GM19239 (cell line): ENCODE data around the gene HERPUD2.
"Not testable (repeated sequence)": the region's sequence is repeated elsewhere in the genome, so short reads cannot be mapped to it uniquely, and the experiment has no call there.

Experiments used
- DNase-seq: peaks from one replicate; pipeline ENCODE4 v3.0.0; 2011; ENCODE audit warnings: low spot score; ENCODE audit not compliant: insufficient read length
- FAIRE-seq: peaks from 2 replicates; lab custom pipeline; 2011; peaks lifted over from hg19 to GRCh38; lab: Jason Lieb, UNC

The HERPUD2 gene

GRCh38 chr7:35690614-35691013 is 4.3 kb downstream of the HERPUD2 start:
- FAIRE-seq, result peak; percentile 31
- DNase-seq, result not testable (repeated sequence)

GRCh38 chr7:35685781-35686180 is 9.2 kb downstream of the HERPUD2 start:
- DNase-seq, result no peak
- no peak for FAIRE-seq

GRCh38 chr7:35681231-35682029 is 13.5 kb downstream of the HERPUD2 start:
- FAIRE-seq, result peak; percentile 71
- DNase-seq, result no peak

GRCh38 chr7:35680403-35681013 is 14.4 kb downstream of the HERPUD2 start:
- DNase-seq (no peak), FAIRE-seq (peak; percentile 66)

GRCh38 chr7:35677582-35678356 is 17.2 kb downstream of the HERPUD2 start:
- peak; percentile 53 for FAIRE-seq
- DNase-seq, result no peak

GRCh38 chr7:35676211-35676610 is 18.7 kb downstream of the HERPUD2 start:
- peak; percentile 57 for FAIRE-seq
- DNase-seq, result no peak

- no peak for DNase-seq
- FAIRE-seq, result no peak
These were observed 23.9 kb downstream of the HERPUD2 start for GRCh38 chr7:35670856-35671569.

GRCh38 chr7:35660411-35660810 is 34.5 kb downstream of the HERPUD2 start:
- DNase-seq, result not testable (repeated sequence)

GRCh38 chr7:35658606-35659201 is 36.2 kb downstream of the HERPUD2 start:
- DNase-seq (no peak), FAIRE-seq (peak; percentile 33)

More at GRCh38 chr7:35660411-35660810, 34.5 kb downstream of the HERPUD2 start:
- not testable (repeated sequence) for FAIRE-seq

- no peak for DNase-seq
- peak; percentile 11 for FAIRE-seq
These were observed 37.8 kb downstream of the HERPUD2 start for GRCh38 chr7:35657125-35657524.

- not testable (repeated sequence) for DNase-seq, FAIRE-seq
These were observed 40.4 kb downstream of the HERPUD2 start for GRCh38 chr7:35654558-35654957.

GRCh38 chr7:35652124-35652523 is 42.8 kb downstream of the HERPUD2 start:
- FAIRE-seq (peak; percentile 14), DNase-seq (no peak)

GRCh38 chr7:35650751-35651150 is 44.2 kb downstream of the HERPUD2 start:
- no peak for DNase-seq
- no peak for FAIRE-seq

- DNase-seq (no peak), FAIRE-seq (no peak)
These were observed 45.2 kb downstream of the HERPUD2 start for GRCh38 chr7:35649711-35650110.

- FAIRE-seq, result no peak
- no peak for DNase-seq
These were observed 46.6 kb downstream of the HERPUD2 start for GRCh38 chr7:35648367-35648766.

- DNase-seq (no peak), FAIRE-seq (peak; percentile 83)
These were observed 47.8 kb downstream of the HERPUD2 start for GRCh38 chr7:35647171-35647574.

GRCh38 chr7:35646289-35647023 is 48.5 kb downstream of the HERPUD2 start:
- no peak for DNase-seq
- peak; percentile 66 for FAIRE-seq

- DNase-seq (no peak), FAIRE-seq (peak; percentile 47)
These were observed 49.2 kb downstream of the HERPUD2 start for GRCh38 chr7:35645691-35646090.
